ENCODE results near the gene MAOB.

The MAOB gene

GRCh38 chrX:43892336-43892870, 10.2 kb upstream of the MAOB start:
- H3K9ac ChIP-seq (ENCODE audit: insufficient read length): no peak overlapping the region
- H3K27ac ChIP-seq: no peak overlapping the region
- H3K4me3 ChIP-seq: no peak overlapping the region
- no peak for DNase-seq (ENCODE audit: low read depth, low spot score)
- no peaks in the 10 kb centered on the region for H3K36me3 ChIP-seq (ENCODE audit: insufficient read depth, low read length)
- TF ChIP-seq POLR2AphosphoS5 (IDR thresholded peaks at IDR 0.05; ENCODE audit: borderline replicate concordance, low read depth, low read length) (no peak), EZH2 (IDR thresholded peaks at IDR 0.05) (no peak), FOXP2 (optimal IDR thresholded peaks at IDR 0.05; ENCODE audit: control extremely low read depth, extremely low read length, insufficient read depth) (no peak)
- H3K9me3 ChIP-seq (ENCODE audit: low read depth, low read length): no peaks in the 10 kb centered on the region

GRCh38 chrX:43885617-43886016, 3.4 kb upstream of the MAOB start:
- H3K9ac ChIP-seq (ENCODE audit: insufficient read length): no peak overlapping the region
- no peak overlapping the region for H3K4me3 ChIP-seq
- H3K27ac ChIP-seq: no peak overlapping the region
- TF ChIP-seq EZH2 (IDR thresholded peaks at IDR 0.05): no peak
- TF ChIP-seq FOXP2 (optimal IDR thresholded peaks at IDR 0.05; ENCODE audit: control extremely low read depth, extremely low read length, insufficient read depth): no peak
- no peak for TF ChIP-seq POLR2AphosphoS5 (IDR thresholded peaks at IDR 0.05; ENCODE audit: borderline replicate concordance, low read depth, low read length)
- no peak for DNase-seq (ENCODE audit: low read depth, low spot score)
- no peaks in the 10 kb centered on the region for H3K36me3 ChIP-seq (ENCODE audit: insufficient read depth, low read length)
- H3K9me3 ChIP-seq (ENCODE audit: low read depth, low read length): no peaks in the 10 kb centered on the region

- TF ChIP-seq POLR2AphosphoS5 (IDR thresholded peaks at IDR 0.05; ENCODE audit: borderline replicate concordance, low read depth, low read length) (no peak), FOXP2 (optimal IDR thresholded peaks at IDR 0.05; ENCODE audit: control extremely low read depth, extremely low read length, insufficient read depth) (no peak), EZH2 (IDR thresholded peaks at IDR 0.05) (no peak)
Measured at GRCh38 chrX:43881410-43882293, 598 bp downstream of the MAOB start.

GRCh38 chrX:43880425-43880824, 1.8 kb downstream of the MAOB start:
- Histone ChIP-seq H3K27ac (no peak overlapping the region), H3K9me3 (ENCODE audit: low read depth, low read length) (no peaks in the 10 kb centered on the region), H3K9ac (ENCODE audit: insufficient read length) (no peak overlapping the region), H3K36me3 (ENCODE audit: insufficient read depth, low read length) (no peaks in the 10 kb centered on the region), H3K4me3 (no peak overlapping the region)
- no peak for DNase-seq (ENCODE audit: low read depth, low spot score)
- TF ChIP-seq EZH2 (IDR thresholded peaks at IDR 0.05) (no peak), POLR2AphosphoS5 (IDR thresholded peaks at IDR 0.05; ENCODE audit: borderline replicate concordance, low read depth, low read length) (no peak), FOXP2 (optimal IDR thresholded peaks at IDR 0.05; ENCODE audit: control extremely low read depth, extremely low read length, insufficient read depth) (no peak)

More at GRCh38 chrX:43881410-43882293, 598 bp downstream of the MAOB start:
- no peak overlapping the region for H3K4me3 ChIP-seq
- H3K27ac ChIP-seq: no peak overlapping the region
- no peak overlapping the region for H3K9ac ChIP-seq (ENCODE audit: insufficient read length)
- no peaks in the 10 kb centered on the region for H3K9me3 ChIP-seq (ENCODE audit: low read depth, low read length)
- H3K36me3 ChIP-seq (ENCODE audit: insufficient read depth, low read length): no peaks in the 10 kb centered on the region
- DNase-seq (ENCODE audit: low read depth, low spot score): no peak

- Histone ChIP-seq H3K36me3 (ENCODE audit: insufficient read depth, low read length) (no peaks in the 10 kb centered on the region), H3K9me3 (ENCODE audit: low read depth, low read length) (no peaks in the 10 kb centered on the region), H3K27ac (no peak overlapping the region), H3K9ac (ENCODE audit: insufficient read length) (no peak overlapping the region), H3K4me3 (no peak overlapping the region)
- no peak for DNase-seq (ENCODE audit: low read depth, low spot score)
- TF ChIP-seq FOXP2 (optimal IDR thresholded peaks at IDR 0.05; ENCODE audit: control extremely low read depth, extremely low read length, insufficient read depth) (no peak), POLR2AphosphoS5 (IDR thresholded peaks at IDR 0.05; ENCODE audit: borderline replicate concordance, low read depth, low read length) (no peak)
Measured at GRCh38 chrX:43878906-43879526, 3.2 kb downstream of the MAOB start.

GRCh38 chrX:43876680-43877079, 5.6 kb downstream of the MAOB start:
- Histone ChIP-seq H3K4me3 (no peak overlapping the region), H3K9ac (ENCODE audit: insufficient read length) (no peak overlapping the region), H3K36me3 (ENCODE audit: insufficient read depth, low read length) (no peaks in the 10 kb centered on the region), H3K9me3 (ENCODE audit: low read depth, low read length) (no peaks in the 10 kb centered on the region), H3K27ac (no peak overlapping the region)
- no peak for TF ChIP-seq EZH2 (IDR thresholded peaks at IDR 0.05)
- no peak for TF ChIP-seq POLR2AphosphoS5 (IDR thresholded peaks at IDR 0.05; ENCODE audit: borderline replicate concordance, low read depth, low read length)
- no peak for TF ChIP-seq FOXP2 (optimal IDR thresholded peaks at IDR 0.05; ENCODE audit: control extremely low read depth, extremely low read length, insufficient read depth)
- DNase-seq (ENCODE audit: low read depth, low spot score): no peak

GRCh38 chrX:43870758-43871419, 11.4 kb downstream of the MAOB start:
- Histone ChIP-seq H3K27ac (no peak overlapping the region), H3K4me3 (no peak overlapping the region), H3K9me3 (ENCODE audit: low read depth, low read length) (no peaks in the 10 kb centered on the region), H3K36me3 (ENCODE audit: insufficient read depth, low read length) (no peaks in the 10 kb centered on the region), H3K9ac (ENCODE audit: insufficient read length) (no peak overlapping the region)
- no peak for TF ChIP-seq POLR2AphosphoS5 (IDR thresholded peaks at IDR 0.05; ENCODE audit: borderline replicate concordance, low read depth, low read length)
- TF ChIP-seq EZH2 (IDR thresholded peaks at IDR 0.05): no peak
- no peak for TF ChIP-seq FOXP2 (optimal IDR thresholded peaks at IDR 0.05; ENCODE audit: control extremely low read depth, extremely low read length, insufficient read depth)
- no peak for DNase-seq (ENCODE audit: low read depth, low spot score)

- Histone ChIP-seq H3K36me3 (ENCODE audit: insufficient read depth, low read length) (no peaks in the 10 kb centered on the region), H3K27ac (no peak overlapping the region), H3K9ac (ENCODE audit: insufficient read length) (no peak overlapping the region), H3K4me3 (no peak overlapping the region), H3K9me3 (ENCODE audit: low read depth, low read length) (no peaks in the 10 kb centered on the region)
- TF ChIP-seq FOXP2 (optimal IDR thresholded peaks at IDR 0.05; ENCODE audit: control extremely low read depth, extremely low read length, insufficient read depth) (no peak), EZH2 (IDR thresholded peaks at IDR 0.05) (no peak), POLR2AphosphoS5 (IDR thresholded peaks at IDR 0.05; ENCODE audit: borderline replicate concordance, low read depth, low read length) (no peak)
- DNase-seq (ENCODE audit: low read depth, low spot score): no peak
Measured at GRCh38 chrX:43870011-43870410, 12.2 kb downstream of the MAOB start.
